ENCODE data around the gene MAP1LC3B2. TPM values are rescaled to one million over a fixed set of nuclear protein-coding genes. Genes with fewer than 3 reads are reported as not detected.

The MAP1LC3B2 gene
- total RNA-seq: 4.4 TPM

GRCh38 chr12:116559162-116559935 is at the start of gene MAP1LC3B2:
MAP1LC3B2 (plus strand) TSS chr12:116559381; CDS start chr12:116575943, 16,562 bp downstream.
- DNase-seq (ENCODE audit: low spot score) (peak; percentile 72), ATAC-seq (peak; percentile 90)
- intact Hi-C loops (cut with DNase I): no loop called here

- no peak for ATAC-seq
- no peak for DNase-seq (ENCODE audit: low spot score)
- intact Hi-C loops (cut with DNase I): no loop called here
These were observed 45.2 kb upstream of the MAP1LC3B2 start for GRCh38 chr12:116513944-116514343.

- intact Hi-C loops (cut with DNase I): no loop called here
- ATAC-seq (peak; percentile 20), DNase-seq (ENCODE audit: low spot score) (no peak)
These were observed 43.5 kb upstream of the MAP1LC3B2 start for GRCh38 chr12:116515684-116516083.

DNA sequence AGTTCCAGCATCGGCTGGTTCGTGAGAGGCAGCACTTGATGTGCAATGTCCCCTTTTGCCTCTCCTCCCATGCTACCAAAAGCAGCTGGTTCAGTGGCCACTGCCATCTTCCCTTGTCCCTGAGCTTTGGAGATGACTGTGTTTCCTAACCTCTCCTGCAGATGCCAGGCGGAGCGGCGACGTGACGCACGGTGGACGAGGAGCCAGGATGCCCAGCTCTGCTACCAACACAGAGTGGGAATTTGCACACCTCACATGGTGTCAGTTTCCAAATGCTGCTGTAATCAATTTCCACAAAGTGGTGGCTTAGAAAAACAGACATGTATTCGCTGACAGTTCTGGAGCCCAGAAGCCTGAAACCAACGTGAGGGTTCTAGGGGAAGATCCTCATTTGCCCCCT is 42.5 kb upstream of the MAP1LC3B2 start:
- intact Hi-C loops (cut with DNase I): no loop called here
- no peak for ATAC-seq
- DNase-seq (ENCODE audit: low spot score): no peak

GRCh38 chr12:116517431-116518045 is 41.6 kb upstream of the MAP1LC3B2 start:
- ATAC-seq: no peak
- DNase-seq (ENCODE audit: low spot score): no peak
- intact Hi-C loops (cut with DNase I): no loop called here

DNA sequence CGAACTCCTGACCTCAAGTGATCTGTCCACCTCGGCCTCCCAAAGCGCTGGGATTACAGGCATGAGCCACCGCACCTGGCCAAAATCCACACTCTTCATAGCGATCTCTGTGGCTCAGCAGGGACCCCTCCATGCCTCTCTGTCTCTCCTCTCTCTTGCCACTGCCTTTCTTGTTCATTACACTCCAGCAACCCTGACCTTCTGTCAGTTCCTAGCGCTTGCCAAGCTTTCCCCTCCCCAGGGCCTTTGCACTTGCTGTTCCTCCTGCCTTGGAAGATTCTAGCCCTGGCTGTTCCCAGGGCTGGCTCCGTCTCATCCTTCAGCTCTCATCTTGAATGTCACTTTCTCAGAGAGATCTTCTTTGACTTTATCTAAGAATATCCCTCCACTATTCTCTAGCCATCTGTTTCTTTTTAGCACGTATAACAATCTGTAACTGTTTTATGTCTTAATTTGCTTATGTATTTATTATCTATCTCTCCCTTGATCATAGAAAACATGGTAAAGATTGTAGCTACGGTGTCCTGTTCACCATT is 38.9 kb upstream of the MAP1LC3B2 start:
- intact Hi-C loops (cut with DNase I): no loop called here
- DNase-seq (ENCODE audit: low spot score) (no peak), ATAC-seq (no peak)

GRCh38 chr12:116520801-116521471 is 38.2 kb upstream of the MAP1LC3B2 start:
- ATAC-seq (no peak), DNase-seq (ENCODE audit: low spot score) (no peak)
- intact Hi-C loops (cut with DNase I): no loop called here

- no peak for ATAC-seq
- intact Hi-C loops (cut with DNase I): no loop called here
- DNase-seq (ENCODE audit: low spot score): no peak
These were observed 34.9 kb upstream of the MAP1LC3B2 start for GRCh38 chr12:116524311-116524710.

GRCh38 chr12:116524964-116525379 is 34.2 kb upstream of the MAP1LC3B2 start:
- DNase-seq (ENCODE audit: low spot score) (no peak), ATAC-seq (peak; percentile 21)
- intact Hi-C loops (cut with DNase I): no loop called here

DNA sequence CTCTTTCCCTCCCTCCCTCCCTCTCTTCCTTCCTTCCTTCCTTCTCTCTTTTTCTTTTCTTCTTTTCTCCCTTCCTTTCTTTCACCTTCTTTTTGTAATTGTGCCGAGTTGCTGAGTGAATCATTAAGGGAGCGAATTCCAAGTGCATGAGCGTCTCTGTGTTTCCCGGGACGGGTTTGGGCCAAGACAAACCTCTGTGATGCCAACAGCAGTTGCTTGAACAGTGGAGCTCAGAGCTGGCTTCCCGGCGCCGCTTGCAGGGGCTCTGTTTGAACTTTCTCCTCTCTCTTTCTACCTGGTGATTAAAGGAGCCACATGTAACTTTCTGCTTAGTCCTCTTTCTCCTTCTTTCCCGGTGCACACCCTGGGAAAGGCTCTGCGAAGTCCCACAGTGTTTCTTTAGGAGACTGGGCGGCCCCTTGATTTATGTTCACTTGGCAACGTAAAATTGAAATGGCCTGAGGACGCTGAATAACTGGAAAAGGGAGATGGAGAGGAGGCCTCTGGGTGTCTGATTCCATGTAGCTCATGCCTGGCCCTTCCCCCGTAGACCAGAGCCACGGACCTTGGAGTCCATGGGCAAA is 33.7 kb upstream of the MAP1LC3B2 start:
- peak; percentile 96 for ATAC-seq
- intact Hi-C loops (cut with DNase I): no loop called here
- peak; percentile 84 for DNase-seq (ENCODE audit: low spot score)

DNA sequence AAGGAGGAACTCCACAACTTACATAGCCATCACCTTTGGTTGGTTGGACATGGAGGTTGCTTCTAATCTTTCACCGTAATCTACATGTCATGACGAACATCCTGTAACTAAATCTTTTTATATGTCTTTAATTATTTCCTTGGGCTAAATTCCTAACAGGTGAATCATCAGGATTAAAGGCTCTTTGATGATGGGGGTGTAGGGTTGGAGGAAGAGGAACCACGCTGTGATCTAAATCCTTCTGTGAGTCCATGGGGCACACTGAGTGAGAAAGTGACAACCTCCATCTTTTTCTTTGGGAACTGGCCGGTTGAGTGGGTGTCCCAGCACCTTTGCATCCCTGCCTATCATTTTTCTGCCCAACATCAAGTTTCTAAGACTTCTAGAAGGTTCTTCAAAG is 31.1 kb upstream of the MAP1LC3B2 start:
- intact Hi-C loops (cut with DNase I): no loop called here

GRCh38 chr12:116528498-116528897 is 30.7 kb upstream of the MAP1LC3B2 start:
- ATAC-seq: no peak
- DNase-seq (ENCODE audit: low spot score): no peak
- intact Hi-C loops (cut with DNase I): no loop called here

More for the DNA sequence above, 31.1 kb upstream of the MAP1LC3B2 start:
- DNase-seq (ENCODE audit: low spot score): no peak
- no peak for ATAC-seq

DNA sequence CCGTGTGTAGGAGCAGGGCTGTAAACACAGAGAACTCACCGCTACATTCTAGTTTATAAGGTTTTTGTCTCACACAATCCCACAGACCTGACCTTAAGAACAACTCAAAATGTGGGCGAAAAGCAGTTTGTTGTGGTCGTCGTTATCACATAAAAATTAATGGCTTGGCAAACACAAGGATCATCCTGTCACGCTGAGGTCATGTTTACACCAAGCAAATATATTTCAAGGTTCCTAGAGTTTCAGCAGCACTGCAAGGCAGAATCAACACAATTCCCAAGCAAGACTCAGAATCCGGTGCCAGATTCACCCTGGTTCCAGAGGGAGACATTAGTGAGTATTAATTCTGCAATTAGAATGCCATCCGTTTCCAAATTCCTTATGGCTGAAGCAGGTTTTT is 30.1 kb upstream of the MAP1LC3B2 start:
- ATAC-seq (no peak), DNase-seq (ENCODE audit: low spot score) (no peak)
- intact Hi-C loops (cut with DNase I): no loop called here

- no peak for ATAC-seq
- no peak for DNase-seq (ENCODE audit: low spot score)
- intact Hi-C loops (cut with DNase I): no loop called here
These were observed 29.5 kb upstream of the MAP1LC3B2 start for GRCh38 chr12:116529686-116530085.

DNA sequence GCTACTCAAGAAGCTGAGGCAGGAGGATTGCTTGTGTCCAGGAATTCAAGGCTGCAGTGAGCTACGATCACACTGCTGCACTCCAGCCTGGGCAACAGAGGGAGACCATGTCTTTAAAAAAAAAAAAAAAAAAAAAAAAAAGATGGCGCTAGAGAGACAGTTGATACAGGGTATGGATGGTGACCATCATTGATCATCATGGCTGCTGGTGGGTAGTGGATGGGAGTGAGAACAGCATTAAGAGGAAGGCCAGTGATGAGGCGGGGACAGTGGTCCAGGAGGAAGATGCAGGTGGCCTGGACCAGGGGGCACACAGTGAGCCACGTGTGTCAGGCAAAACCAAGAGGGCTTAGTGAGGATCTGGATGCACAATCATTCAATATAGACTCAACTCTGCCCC is 26.8 kb upstream of the MAP1LC3B2 start:
- intact Hi-C loops (cut with DNase I): no loop called here
- DNase-seq (ENCODE audit: low spot score) (no peak), ATAC-seq (no peak)

GRCh38 chr12:116532986-116533342 is 26.2 kb upstream of the MAP1LC3B2 start:
- ATAC-seq (peak; percentile 5), DNase-seq (ENCODE audit: low spot score) (no peak)
- intact Hi-C loops (cut with DNase I): no loop called here

DNA sequence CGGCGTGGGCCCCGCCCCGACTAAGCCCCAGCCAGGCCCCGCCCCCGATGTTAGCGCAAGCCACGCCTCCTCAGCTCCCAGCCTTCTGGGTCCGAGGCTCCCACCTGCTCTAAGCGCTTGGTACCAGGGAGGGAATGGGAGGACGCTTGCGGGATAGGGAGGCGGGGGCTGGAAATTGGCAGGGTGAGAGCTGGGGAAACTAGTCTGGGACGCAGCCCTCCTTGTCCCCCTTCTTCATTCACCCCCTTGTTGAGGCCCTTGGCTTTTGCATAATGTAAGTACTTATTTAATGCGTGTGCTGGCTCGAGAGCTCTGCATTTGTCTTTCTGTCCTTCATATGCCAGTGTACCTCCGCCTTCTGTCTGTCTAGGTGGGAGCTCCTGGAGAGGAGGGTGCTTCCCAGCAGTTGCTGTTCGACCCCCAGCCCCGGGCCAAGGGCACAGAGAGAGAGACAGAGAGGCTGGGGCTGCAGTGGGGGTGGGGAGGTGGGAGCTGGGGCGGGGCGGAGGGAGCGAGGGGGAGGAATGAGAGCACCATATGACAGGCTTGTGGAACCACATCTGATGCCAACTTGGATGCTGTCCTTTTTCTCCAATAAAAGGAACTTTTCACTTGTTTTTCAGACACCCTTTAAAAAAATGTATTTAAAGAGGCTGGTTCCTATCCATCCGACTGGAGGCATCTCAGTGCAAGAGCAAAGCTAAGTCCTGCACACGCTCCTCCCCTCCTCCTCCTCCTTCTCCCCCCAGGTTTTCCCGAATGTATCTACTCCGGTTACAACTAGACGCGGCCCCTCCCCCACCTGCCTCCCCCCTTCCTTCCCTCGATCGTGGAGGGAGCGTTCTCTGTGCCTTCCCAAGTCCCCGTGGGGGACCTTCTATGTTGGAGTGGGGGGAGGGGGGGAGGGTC is 25.6 kb upstream of the MAP1LC3B2 start:
- intact Hi-C loops (cut with DNase I): no loop called here
- DNase-seq (ENCODE audit: low spot score): peak; percentile 90
- ATAC-seq: peak; percentile 92

- intact Hi-C loops (cut with DNase I): no loop called here
- ATAC-seq: peak; percentile 6
- DNase-seq (ENCODE audit: low spot score): no peak
These were observed 24.7 kb upstream of the MAP1LC3B2 start for GRCh38 chr12:116534311-116535121.

Data from sciatic nerve (tissue), 2 donors.